ENCODE measurements around the gene SEC14L5.
"Not testable (repeated sequence)": the region's sequence is repeated elsewhere in the genome, so short reads cannot be mapped to it uniquely, and the experiment has no call there.

Gene SEC14L5

DNA sequence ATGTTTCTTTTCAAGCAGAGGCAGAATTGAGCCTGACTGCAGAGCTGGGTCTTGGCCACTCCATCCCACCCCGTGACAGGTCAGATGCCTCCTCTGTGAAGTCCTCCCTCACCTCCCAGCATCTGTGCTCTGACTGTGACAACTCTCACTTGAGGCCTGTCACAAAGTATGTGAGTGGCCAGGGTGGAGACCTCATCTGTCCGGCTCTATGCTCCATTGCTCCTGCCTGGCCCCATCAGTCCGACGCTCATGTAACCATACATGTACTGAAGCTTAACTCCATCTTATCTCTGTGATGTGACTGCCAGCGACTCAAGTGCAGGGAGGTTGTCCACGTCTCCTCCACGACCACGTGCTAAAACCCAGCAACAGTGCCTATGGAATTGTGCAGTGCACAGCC is 24.7 kb upstream of the SEC14L5 start:
- no peak for DNase-seq

DNA sequence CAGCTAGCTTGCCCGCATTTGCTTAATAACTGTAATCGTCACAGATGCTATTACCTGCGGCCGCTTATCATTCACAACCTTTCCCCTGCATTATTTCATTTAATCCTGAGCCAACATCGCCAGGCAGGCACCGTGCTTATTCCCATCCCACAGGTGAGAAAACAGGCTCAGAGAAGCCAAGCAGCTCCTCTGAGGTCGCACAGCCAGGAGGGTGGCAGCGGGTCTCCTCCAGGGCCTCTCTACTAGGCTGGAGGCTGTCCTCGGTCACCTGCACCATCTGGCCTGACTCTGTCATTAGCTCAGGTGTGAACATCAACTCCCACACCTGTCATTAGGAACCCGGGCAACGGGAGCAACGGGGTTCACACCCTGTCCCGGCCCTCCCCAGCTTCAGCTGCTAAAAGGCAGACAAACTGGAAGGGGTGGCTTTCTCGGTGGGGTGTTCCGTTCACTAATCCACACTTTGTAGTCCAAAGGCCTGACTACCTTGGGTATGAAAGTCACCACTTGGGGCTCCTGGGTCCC is 24.2 kb upstream of the SEC14L5 start:
- no peak for DNase-seq

DNA sequence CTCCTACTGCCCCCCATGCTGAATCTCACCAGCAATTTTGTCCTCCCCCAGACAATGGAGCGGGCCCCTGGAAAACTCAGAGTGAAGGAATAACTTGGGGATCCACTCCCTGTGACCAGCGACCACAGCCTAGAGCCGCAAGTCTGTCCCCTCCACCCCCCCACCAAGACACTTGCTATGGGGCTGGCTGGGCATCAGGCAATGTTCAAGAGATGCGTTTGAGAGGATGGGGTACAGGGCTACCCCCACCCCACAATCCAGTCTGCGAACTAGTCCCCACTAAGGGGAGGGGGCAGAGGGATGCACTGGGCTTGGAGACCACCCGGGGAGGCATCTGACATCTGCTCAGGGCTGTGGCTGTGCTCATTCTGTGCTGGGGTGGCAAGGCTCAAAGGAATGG is 23.5 kb upstream of the SEC14L5 start:
- DNase-seq = no peak

DNA sequence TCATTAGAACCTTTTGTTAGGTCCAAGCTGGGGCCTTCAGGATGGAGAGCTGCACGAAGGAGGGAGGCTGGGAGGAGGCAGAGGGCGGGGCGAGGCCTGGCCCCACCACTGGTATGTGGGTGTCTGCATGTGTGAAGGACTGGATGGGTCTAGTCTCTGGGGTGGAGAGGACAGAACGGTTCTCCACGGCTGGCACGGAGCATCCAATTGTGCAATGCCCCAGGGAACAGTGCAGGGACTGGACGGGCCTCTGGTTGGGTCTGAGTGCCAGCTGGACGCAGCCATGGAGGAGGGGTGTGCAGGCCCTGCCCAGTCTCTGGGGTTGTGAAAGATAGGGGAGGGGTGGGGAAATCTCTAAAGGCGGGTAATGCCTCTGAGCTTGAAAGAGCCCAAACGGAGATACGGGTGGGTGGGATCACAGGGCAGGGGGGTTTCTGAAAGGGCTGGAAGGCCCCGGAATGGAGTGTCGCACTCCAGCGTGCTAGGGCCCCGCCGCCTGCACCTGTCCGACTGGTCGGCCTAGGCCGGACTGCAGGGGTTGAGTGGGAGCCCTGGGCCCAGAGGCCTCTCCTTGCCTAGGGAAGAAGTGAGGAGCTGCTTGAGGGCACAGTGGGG is 22.8 kb upstream of the SEC14L5 start:
- DNase-seq = no peak

DNA sequence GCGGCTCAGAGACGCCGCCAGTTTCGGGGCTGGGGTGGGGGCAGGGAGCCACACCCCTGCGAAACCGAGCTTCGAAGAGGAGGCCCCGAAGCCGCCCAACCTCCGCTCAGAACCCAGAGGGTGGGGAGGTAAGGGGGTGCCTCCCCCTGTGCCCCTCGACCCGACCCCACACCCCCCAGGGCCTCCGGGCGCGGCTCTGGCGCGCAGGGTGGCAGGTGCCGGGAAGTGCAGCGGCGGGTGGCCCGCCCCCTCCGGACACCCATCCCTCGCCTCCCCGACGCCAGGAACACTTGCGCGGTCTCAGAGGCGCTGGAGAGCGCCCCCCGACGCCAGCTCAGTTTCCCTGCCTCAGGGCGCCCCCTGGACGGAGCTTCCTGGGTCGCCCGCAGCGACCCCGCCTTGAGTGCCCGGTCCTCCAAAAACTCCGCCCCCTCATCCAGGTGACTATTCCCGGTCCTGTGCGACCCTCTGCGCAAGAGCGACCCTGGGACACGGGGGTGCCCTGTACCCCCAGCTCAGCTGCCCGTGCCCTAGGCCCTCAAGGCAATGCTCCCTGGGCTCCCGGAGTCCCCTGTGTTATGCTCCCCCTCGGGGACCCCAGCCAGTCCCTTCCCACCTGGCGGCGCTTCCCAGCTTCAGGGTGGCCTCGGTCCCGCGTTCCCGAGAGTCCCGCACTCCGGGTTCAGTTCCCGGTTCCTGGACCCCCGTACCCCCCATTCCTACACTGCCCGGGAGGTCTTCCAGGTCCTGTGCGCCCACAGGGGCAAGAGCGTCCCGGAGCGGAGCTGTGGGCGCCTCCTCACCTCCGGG is 21.7 kb upstream of the SEC14L5 start:
- no peak for DNase-seq

- DNase-seq = no peak
Measured at GRCh38 chr16:4936991-4937781, 20.9 kb upstream of the SEC14L5 start, which contains the start of gene PPL. Gene PPL, minus strand, starts transcription at chr16:4937148. Its CDS starts 103 bp downstream, at chr16:4937045.

DNA sequence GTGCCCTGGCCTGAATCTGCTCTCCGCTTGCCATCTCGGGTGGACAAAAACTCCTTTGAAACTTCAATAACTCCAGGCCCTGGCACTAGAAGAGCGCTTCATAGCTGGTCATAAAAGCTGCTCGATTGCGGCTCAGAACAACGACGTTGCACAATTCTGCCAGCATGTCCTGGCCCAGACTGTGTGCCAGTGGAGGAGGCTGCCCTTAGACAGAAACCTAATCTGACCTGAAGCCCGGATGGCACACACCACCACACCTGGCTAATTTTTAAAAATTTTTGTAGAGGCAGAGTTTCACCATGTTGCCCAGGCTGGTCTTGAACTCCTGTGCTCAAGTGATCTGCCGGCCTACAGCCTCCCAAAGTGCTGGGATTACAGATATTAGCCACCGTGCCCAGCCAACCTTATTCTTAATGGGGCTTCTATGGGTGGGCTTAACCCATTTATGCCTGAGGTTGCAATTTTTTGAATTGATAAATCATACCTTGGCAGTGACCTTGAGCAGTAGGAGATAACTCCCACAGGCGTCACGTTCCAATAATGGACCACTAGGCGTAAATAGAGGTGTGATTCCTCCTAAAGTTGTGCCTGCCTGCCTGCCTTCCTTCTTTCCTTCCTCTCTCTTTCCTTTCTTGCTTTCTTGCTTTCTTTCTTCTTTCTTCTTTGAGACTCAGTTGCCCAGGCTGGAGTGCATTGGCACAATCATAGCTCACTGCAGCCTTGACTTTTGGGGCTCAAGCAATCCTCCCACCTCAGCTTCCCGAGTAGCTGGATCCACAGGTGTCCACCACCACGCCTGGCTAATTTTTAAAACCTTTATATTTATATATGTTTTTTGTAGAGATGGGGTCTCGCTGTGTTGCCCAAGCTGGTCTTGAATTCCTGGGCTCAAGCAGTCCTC is 20.1 kb upstream of the SEC14L5 start:
- no peak for DNase-seq

DNA sequence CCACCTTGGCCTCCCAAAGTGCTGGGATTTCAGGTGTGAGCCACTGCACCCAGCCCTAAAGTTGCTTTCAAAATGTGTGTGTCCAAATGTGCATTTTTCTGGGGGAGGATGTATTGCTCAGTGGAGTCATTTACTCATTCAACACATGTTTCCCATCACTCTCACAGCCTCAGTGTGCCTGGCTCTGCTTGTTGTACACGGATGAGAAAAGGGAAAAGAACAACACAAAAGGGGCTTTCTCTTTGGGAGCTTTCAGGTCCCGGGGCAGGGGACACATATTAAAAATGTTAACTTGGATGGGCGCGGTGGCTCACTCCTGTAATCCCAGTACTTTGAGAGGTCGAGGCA is 19.5 kb upstream of the SEC14L5 start:
- DNase-seq = no peak

GRCh38 chr16:4940719-4941118 is 17.4 kb upstream of the SEC14L5 start:
- no peak for DNase-seq

DNA sequence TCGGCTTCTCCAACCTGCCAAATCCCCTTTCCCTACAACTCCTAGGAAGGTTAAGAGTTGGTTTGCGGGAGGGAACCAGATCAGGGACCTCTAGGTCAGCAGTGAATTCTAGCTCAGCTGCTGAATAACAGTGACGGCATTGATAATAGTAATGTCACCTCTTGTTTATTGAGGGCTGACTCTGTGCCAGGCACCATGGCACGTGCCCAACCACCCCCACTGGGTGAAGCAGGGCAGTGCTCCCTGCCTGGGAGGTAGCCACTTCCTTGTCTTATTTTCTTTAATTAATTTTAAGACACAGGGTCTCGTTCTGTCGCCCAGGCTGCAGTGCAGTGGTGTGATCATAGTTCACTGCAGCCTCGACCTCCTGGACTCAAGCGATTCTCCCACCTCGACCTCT is 15.6 kb upstream of the SEC14L5 start:
- DNase-seq = no peak

- no peak for DNase-seq
Measured at GRCh38 chr16:4944333-4945281, 13.5 kb upstream of the SEC14L5 start.

DNA sequence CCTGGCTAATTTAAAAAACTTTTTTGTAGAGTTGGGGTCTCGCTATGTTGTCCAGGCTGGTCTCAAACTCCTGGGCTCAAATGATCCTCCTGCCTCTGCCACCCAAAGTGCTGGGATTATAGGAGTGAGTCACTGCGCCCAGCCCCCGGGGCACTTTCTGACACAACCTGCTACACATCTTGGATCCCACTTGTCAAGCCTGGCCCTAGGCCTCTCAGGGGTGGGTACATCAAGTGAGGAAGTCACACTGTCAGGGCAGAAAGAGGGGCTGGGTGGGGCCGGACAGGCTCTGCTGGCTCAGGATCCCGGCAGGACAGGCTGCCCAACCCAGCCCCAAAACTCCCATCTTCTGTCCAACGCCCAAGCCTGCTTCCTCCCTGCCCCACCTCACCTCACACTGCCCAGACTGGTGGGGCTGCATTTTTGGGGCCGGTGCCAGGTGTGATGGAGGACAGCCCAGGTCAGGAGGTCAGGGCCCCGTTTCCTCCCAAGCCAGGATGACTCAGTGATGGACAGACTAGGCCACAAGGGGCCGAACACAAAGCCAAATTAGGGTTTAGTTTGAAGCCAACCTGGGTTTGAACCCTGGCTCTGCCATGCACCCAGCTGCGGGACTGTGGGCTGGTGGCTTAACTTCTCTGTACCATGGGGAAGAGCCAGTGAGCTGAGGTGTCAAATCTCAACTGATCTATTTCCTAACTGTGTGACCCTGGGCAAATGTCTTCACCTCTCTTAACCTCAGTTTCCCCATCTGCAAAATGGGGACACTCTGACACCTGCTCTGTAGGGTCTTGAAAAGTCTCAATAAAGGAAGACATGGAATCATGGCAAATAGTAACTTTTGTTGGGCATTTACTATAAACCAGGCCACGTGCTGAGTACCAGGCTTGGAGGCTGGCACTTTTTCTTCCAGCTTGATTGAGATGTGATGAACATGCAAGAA is 12.3 kb upstream of the SEC14L5 start:
- no peak for DNase-seq

DNA sequence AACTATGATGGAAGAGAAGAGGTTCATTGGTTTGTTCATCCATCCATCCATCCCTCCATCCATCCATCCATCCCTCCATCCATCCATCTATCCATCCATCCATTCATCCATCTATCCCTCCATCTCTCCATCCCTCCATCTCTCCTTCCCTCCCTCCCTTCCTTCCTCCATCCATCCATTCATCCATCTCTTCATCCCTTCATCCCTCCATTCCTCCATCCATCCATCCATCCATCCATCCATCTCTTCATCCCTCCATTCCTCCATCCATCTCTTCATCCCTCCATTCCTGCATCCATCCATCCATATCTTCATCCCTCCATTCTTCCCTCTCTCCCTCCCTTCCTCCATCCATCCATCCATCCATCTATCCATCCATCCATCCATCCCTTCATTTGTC is 11.2 kb upstream of the SEC14L5 start:
- no peak for DNase-seq

DNA sequence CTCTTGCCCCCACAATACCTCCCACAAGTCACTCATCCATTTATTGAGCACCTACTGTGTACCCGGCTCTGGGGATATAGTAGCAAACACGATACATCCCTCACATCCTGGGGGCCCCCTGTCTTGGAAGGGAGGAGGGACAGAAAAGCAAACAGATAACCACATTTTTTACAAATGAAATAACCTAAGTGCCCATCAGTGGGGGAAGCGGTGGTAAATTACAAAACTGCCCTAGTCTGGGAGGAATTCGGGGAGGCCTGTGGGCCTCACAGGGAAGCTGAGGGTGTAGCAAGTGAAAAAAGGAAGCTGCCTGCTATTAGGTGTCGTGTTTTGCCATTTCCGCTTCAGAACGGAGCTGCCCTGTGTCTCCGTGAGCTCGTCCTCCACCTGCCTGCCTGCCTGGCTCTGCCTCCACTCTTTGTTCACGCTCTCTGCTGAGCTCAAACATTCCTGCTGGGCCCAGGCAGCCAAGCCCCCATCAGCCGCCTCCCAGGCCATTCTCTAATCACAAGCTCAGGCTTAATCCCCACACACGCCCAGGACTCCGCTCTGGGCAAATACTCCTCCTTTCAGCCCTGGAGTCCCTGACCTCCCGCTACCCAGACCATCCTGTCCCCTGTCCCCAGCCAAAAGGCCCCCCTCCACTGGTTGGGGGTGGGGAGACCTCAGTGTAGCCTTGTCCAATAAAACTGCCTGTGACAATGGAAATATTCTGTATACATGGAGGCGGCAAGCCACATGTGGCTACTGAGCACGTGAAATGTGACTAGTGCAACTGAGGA is 10.2 kb upstream of the SEC14L5 start:
- no peak for DNase-seq

DNA sequence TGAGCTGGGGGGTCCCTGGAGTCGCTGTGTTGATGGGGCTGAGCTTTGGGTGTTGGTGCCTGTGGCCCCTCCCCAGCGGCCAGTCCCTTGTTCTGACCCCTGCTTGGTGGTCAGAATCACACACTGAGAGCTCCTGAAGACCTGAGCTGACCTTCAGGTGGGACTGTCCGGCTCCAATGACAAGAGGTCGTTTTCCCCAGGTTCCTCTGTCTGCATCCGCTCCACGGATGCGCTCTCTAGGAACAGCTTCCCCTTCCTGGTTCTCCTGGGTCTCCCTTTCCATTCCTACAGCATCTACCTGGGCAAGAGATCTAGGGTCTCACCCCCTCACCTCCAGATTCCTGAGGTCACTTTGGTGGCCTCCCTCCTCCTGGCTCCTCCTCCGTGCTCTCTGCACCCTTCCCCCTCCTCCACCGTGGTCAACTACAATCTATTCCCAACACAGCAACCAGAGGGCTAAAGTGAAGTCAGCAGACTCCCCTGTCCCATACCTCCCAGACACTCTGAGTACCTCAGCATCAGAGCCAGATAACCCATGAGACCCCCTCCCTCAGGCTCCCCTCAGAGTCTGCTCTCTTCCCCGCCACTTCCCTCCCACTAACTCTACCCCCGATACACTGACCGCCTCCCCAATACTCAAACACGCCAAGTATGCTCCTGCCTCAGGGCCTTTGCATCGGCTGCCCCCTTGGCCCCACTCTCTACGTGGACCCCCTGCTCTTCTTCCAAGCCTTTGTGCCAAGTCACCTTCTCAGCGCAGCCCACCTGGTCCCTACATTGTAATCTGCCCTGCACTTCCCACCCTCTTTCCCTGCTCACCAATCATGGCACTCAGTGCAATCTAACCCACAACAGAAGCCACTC is 9.0 kb upstream of the SEC14L5 start:
- no peak for DNase-seq

DNA sequence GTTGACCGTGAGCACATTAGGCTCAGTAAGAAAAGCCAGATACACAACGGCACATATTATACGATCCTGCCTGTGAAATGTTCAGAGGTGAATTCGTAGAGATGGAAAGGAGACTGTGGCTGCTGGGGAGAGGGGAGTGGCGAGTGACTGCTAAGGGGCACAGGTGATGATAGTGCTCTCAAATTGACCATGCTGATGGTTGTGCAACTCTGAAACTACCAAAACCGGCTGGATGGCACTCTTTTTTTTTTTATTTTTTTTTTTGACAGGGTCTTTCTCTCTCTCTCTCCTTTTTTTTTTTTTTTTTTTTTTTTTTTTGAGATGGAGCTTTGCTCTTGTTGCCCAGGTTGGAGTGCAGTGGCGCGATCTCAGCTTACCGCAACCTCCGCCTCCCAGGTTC is 8.1 kb upstream of the SEC14L5 start:
- no peak for DNase-seq

DNA sequence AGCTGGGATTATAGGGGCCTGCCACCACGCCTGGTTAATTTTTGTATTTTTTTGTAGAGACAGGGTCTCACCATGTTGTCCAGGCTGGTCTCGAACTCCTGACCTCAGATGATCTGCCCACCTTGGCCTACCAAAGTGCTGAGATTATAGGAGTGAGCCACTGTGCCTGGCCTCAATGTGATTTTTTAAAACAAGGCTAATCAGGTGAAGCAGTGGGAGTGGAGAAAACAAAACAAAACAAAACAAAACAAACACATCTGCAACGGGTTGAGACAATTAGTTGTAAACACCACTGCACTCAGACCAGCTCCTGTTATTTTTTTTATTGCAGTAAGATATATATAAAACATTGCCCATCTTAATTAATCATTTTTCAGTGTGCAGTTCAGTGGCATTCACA is 6.5 kb upstream of the SEC14L5 start:
- DNase-seq = not testable (repeated sequence)

DNA sequence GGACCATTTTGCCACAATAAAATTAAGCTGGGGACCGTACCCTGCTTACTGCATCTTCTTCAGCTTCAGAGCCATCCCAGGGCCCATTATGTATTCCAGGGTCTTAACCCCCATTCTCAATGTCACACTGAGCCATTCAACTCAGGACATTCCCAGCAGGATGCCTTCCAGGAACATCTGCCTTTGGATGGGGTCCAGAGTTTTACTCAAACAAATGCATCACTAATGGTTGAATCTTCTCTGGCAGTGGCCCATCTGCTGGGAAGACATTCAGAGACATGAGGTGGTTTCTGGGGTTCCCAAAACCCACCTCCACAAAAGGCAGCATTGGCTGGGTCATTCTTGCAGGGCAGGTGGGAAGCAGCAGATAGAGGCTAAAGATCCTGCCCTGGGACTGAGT is 3.4 kb upstream of the SEC14L5 start:
- DNase-seq = no peak

DNA sequence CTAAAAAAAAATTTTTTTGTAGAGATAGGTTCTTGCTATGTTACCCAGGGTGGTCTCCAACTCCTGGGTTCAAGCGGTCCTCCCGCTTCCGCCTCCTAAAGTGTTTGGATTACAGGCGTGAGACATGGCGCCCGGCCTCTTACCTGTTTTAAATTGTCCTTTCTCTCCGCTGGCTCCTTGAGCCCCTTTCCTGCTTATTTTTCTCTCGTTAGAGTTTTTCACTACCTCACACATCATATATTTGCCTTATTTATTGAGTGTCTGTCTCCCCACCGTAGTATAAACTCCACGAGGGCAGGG is 760 bp upstream of the SEC14L5 start:
- DNase-seq = no peak
